ENCODE data around the gene LUC7L.
"Not testable (repeated sequence)": the region's sequence is repeated elsewhere in the genome, so short reads cannot be mapped to it uniquely, and the experiment has no call there.

The LUC7L gene

GRCh38 chr16:172374-172941 is 56.8 kb downstream of the LUC7L start, which contains the start of gene HBA2:
Gene HBA2, plus strand, starts transcription at chr16:172876. Its CDS starts 37 bp downstream, at chr16:172913.
- not testable (repeated sequence) for DNase-seq (ENCODE audit: low read depth); H3K4me3 ChIP-seq (ENCODE audit: low read depth, low read length)

GRCh38 chr16:170788-171187 is 58.5 kb downstream of the LUC7L start:
- DNase-seq (ENCODE audit: low read depth), result no peak
- no peak overlapping the region for H3K4me3 ChIP-seq (ENCODE audit: low read depth, low read length)
- TF ChIP-seq MYC (IDR thresholded peaks at IDR 0.05; ENCODE audit: low read depth, low read length) (no peak), CTCF (IDR thresholded peaks at IDR 0.05; ENCODE audit: low read depth, low read length) (no peak), MAX (IDR thresholded peaks at IDR 0.05; ENCODE audit: low read depth, low read length) (no peak), POLR2A (IDR thresholded peaks at IDR 0.05; ENCODE audit: extremely low read depth, insufficient read length) (no peak)

DNA sequence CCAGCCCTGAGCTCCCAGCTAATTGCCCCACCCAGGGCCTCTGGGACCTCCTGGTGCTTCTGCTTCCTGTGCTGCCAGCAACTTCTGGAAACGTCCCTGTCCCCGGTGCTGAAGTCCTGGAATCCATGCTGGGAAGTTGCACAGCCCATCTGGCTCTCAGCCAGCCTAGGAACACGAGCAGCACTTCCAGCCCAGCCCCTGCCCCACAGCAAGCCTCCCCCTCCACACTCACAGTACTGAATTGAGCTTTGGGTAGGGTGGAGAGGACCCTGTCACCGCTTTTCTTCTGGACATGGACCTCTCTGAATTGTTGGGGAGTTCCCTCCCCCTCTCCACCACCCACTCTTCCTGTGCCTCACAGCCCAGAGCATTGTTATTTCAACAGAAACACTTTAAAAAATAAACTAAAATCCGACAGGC is 59.2 kb downstream of the LUC7L start:
- H3K4me3 ChIP-seq (ENCODE audit: low read depth, low read length), result not testable (repeated sequence)
- peak; percentile 36 for DNase-seq (ENCODE audit: low read depth)

GRCh38 chr16:169014-169413 is 60.2 kb downstream of the LUC7L start:
- TF ChIP-seq MAX (IDR thresholded peaks at IDR 0.05; ENCODE audit: low read depth, low read length), result no peak
- TF ChIP-seq CTCF (IDR thresholded peaks at IDR 0.05; ENCODE audit: low read depth, low read length), result no peak
- TF ChIP-seq MYC (IDR thresholded peaks at IDR 0.05; ENCODE audit: low read depth, low read length), result no peak
- no peak for TF ChIP-seq POLR2A (IDR thresholded peaks at IDR 0.05; ENCODE audit: extremely low read depth, insufficient read length)
- H3K4me3 ChIP-seq (ENCODE audit: low read depth, low read length), result no peak overlapping the region
- no peak for DNase-seq (ENCODE audit: low read depth)

- H3K4me3 ChIP-seq (ENCODE audit: low read depth, low read length), result no peak overlapping the region
- no peak for TF ChIP-seq MYC (IDR thresholded peaks at IDR 0.05; ENCODE audit: low read depth, low read length)
- no peak for TF ChIP-seq CTCF (IDR thresholded peaks at IDR 0.05; ENCODE audit: low read depth, low read length)
- DNase-seq (ENCODE audit: low read depth), result no peak
Observed at GRCh38 chr16:168424-168823, 60.8 kb downstream of the LUC7L start.

DNA sequence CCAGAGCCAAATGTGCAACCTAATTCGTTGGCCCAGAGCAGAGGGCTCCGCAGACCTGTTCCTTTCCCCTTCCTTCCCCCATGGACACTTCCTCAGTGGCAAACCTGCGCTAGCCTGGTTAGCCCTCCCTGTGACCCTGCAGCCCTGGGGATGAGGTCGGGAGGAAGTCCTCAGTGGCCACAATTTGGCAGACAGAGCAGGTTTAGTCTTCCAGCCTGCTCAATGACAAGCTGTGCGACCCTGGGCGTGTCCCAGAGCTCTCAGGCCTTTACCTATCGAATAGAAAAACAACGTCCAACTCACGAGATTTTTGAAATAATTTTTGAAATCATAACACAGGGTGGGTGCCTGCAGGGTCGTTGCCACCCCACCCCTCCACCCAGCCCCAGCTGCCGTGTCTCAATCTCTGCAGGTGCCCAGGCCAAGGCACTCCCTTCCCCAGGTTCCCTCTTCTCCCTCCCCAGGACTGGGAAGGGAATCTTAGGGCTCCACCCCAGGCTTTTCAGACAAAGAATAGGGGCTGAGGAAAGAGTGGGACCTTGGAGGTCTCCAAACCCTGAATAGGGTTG is 62.0 kb downstream of the LUC7L start:
- TF ChIP-seq POLR2A (IDR thresholded peaks at IDR 0.05; ENCODE audit: extremely low read depth, insufficient read length), result no peak
- no peak for DNase-seq (ENCODE audit: low read depth)
- no peak overlapping the region for H3K4me3 ChIP-seq (ENCODE audit: low read depth, low read length)

DNA sequence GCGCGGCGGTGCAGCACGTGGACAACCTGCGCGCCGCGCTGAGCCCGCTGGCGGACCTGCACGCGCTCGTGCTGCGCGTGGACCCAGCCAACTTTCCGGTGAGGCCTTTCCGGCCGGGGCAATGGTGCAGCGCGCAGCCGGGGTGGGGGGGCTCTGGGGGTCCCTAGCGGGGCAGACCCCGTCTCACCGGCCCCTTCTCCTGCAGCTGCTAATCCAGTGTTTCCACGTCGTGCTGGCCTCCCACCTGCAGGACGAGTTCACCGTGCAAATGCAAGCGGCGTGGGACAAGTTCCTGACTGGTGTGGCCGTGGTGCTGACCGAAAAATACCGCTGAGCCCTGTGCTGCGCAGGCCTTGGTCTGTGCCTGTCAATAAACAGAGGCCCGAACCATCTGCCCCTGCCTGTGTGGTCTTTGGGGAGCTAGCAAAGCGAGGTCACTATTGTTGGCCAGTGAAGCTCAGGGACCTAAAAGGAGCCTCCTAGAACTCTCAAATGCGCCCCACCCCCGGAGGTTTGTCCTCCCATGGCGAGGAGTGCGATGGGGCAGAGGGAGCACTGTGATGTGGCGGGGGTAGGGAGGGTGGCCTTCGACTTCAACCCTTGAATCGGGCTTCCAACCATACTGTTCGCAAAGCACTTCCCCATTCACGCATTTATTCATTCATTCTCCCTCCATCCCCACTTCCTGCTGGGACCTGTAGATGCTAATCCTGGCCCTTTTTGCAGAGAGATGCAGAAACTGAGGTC is 62.7 kb downstream of the LUC7L start:
- no peak for DNase-seq (ENCODE audit: low read depth)
- H3K4me3 ChIP-seq (ENCODE audit: low read depth, low read length), result no peak overlapping the region
- no peak for TF ChIP-seq CTCF (IDR thresholded peaks at IDR 0.05; ENCODE audit: low read depth, low read length)
